G401 (cell line): Measurements from ENCODE around the gene CPA4. TPM values are rescaled to one million over a fixed set of nuclear protein-coding genes. Genes with fewer than 3 reads are reported as not detected.

Source experiments
- DNase-seq: peaks from one replicate; pipeline ENCODE4 v3.0.0-alpha.2; 2015; ENCODE audit warnings: low spot score
- in situ Hi-C: cut with HindIII; loops from 2 replicates; pipeline ENCODE4 v1.10.0; 2016; ENCODE audit warnings: low sequenced_read_pairs, mixed read lengths
- total RNA-seq: library from RNA; depleted of rRNA; stranded (reverse); fragments of >200 nt; shearing (Covaris generic); gene quantifications from 2 replicates; pipeline ENCODE4 v1.2.3, GENCODE V29; 2014

The CPA4 gene
- total RNA-seq, 1 experiment from 2014 or later: not detected

DNA sequence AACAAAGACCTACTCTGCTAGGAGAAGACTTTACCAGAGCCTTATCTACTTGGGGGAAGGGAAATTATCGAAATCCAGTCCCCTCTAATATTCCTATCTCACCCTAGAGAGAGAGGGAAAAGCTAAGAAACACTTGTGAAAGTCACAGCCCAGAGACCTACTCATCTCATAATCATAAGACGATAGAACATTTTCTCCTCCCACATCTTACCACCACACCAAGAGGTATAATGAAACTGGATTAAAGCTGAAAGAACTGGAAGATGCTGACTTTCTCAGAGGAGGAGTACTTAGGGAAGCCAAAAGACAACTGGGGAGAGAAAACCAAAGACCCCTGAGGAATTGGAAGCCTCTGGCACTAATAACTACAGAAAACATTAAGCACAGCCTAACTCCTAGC lies 40.9 kb downstream of the CPA4 start:
- no peak for DNase-seq
- in situ Hi-C loops: no loop called here

DNA sequence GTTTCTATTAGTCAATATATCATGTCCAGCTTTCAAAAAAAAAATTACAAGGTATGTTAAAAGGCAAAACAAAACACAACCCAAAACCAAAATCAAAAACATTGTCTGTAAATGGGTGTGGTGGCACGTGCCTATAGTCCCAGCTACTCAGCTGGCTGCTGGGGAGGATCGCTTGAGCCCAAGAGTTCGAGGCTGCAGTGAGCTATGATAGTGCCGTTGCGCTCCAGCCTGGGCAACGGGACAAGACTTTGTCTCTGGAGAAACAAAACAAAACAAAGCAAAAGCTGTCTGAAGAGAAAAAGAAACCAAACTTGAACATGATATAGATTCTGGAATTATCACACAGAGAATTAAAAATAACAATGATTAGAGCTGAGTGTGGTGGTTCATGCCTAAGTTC lies 41.3 kb downstream of the CPA4 start:
- in situ Hi-C loops: no loop called here
- DNase-seq: no peak

DNA sequence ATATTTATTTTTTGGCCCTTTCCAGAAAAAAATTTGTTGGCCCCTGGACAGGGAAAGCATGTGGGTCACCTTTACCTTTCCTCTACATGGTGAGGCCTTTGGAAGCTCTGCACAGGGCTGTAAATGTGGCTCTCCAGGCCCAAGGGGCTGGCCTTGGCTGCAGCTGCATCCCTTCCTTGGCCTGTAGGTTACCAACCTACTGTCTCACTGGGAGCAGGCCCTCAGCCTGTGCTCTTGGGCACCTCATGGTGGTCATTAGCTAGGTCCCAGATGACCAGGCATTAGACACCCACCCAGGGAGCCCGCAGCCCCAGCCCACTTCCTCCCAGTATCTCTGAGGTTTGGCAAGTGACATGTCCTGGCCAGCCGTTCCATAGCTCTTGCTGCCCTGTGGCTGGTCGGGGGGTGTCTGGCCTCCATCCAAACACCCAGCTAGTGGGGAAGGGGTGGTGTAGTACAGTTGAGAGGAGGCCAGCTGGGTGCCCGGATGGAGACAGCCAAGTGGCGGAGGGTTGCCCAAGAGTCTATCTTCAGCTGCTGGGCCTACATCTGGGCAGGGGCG lies 44.5 kb downstream of the CPA4 start:
- no peak for DNase-seq
- in situ Hi-C loops: no loop called here

DNA sequence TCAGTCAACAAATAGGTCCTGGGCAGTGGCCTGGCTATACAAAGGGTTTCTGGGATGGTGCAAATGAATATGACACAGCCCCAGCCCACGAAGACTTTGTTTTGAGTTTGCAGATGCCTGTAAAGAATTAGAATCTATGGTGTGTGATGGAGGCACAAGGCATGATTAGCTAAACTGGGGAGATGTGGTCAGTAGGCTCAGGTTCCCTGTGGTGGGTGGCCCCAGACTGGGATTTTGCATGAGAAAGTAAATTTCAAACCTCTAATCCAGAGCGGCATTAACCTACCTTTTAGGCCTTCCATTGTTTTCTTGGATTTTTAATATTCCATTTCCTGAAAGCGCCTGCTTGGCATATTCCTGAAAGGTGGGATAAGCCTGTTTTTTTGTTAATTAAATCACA lies 45.3 kb downstream of the CPA4 start:
- in situ Hi-C loops: no loop called here
- DNase-seq: no peak

DNA sequence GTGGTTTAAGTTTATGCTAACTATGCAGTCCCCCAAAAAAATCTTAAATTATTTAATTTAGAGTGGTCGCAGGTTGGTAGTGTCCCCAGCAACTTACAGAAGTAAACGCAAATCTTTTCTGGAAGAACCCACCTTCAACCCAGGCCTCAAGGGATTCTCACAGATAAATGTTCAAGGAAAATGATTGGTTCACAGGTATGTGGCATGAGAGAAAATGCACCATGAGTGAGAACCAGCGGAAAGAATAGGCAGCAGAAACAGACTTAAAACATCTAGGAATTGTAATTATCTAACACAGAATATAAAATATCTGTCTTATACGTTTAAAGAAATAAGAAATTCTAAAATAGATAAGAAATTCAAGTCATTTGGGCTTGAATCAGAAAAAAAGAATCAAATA lies 48.9 kb downstream of the CPA4 start:
- in situ Hi-C loops: no loop called here
- DNase-seq: no peak

DNA sequence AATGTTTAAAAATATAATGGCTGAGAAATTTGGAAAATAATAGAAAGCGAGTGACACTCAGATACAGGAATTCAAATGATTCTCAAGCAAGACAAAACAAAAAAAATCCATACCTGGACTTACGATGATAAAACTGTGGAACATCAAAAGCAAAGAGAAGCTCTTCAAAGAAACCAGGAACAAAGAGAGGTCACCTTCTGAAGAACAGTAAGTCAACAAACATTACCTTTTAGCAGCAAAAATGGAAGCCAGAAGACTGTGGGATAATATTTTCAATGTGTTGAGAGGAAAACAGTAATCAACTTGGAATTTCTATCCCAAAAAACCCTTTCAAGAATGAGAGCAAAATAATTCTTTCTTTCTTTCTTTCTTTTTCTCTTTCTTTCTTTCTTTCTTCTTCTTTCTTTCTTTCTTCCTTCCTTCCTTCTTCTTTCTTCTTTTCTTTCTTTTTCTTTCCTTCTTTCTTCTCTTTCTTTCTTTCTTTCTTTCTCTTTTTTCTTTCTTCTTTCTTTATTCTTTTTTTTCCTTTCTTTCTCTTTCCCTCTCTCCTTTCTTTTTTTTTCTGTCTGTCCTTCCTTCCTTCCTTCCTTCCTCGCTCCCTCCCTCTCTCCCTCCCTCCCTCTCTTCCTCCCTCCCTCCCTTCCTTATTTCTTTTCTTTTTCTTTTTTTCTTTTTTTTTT lies 49.9 kb downstream of the CPA4 start:
- DNase-seq: no peak
- in situ Hi-C loops: no loop called here

DNA sequence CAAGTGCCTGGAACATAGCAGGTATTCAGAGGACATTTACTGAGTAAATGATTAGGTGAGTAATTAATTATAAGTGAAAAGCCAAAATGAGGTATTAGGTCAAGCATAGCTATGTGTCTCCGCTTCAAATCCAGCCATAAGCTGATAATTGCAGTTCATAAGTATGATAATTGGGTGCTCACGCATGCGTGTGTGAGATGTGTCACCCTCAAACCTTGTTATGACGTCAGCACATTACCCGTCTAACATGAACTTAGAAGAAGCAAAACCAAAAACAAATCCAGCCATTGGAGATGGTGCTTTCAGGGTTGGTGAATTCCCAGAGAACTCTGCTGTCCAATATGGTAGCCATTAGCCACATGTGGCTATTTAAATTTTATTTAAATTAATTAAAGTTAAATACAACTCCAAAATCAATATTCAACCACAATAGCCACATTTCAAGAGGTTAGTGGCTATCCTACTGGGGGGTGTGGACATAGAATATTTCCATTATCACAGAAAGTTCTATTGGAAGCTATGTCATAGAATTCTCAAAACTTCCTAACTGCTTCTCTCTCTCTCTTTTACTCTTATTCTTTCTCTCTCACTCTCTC lies 51.4 kb downstream of the CPA4 start, which contains the start of gene CPA5:
Gene CPA5 (plus strand): TSS at position 546 of the 596 bp plus-strand sequence. CDS start 1,670 bp downstream, outside the sequence.
- DNase-seq: no peak
- in situ Hi-C loops: no loop called here

DNA sequence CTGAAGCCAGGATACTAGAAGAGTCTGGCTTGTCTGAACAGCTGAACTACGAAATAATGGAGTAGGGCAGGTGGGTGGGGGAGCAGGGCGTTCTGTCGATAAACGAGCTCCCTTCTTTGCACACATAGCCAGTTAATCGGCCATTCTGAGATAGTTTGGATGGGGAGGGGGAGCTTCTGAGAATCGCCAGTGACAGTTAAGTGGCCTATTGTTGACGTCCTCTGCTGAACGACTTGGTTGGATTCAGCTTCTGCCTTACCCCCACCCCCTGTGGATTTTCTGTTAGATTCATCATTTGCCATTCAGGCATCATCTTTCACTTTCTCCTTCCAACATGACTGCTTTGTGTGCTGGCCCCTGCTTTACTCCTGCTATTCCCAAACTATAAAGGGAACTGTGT lies 52.2 kb downstream of the CPA4 start:
- DNase-seq: no peak

DNA sequence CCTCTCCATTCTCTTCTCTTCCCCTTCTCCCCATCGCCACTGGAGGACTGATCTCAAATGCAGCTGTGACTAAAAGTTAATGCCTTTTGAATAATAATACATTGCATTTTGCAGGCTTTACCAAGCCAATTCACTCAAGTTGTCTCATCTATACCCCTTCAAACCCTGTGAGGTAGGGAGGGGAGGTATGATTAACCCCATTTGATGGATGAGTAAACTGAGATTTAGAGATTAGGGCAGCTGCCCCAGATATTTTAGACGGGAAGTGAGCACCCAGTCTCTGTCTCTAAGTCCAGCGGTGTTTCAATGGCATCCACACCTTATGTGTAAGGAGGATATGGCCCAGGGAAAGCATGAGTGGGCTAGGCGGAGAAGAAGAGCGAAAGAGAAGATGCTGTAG lies 52.8 kb downstream of the CPA4 start:
- DNase-seq: no peak
- in situ Hi-C loops: no loop called here

More for the DNA sequence above, 52.2 kb downstream of the CPA4 start:
- in situ Hi-C loops: no loop called here

DNA sequence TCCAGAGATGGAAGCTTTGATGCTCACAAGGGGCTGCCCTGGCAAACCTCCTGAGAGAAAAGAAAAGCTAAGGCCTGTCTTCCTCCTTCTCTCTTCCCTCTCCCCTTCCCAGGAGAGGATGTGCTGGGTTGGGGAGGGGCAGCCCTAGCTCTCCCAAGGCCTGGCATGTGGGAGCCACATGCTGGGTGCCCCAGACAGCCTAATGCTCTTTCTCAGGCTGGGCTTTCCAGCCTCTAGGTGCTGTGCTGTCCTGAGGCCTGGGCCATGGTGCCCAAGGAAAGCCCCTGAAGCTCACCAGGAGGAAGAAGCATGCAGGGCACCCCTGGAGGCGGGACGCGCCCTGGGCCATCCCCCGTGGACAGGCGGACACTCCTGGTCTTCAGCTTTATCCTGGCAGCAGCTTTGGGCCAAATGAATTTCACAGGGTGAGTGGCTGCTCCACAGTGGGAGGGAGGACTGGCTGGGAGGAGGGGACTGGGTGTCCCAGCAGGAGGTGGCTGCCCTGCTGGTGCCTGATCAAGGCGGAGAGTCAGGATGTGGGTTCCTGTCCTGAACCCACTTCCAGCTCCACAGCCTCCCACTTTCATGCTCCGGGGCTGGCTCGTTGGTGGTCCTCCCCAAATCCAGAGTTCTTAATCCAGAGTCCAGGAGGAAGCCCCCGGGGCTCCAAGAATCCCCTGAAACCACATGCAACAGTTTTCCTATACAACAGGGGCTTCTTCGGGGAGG lies 53.4 kb downstream of the CPA4 start:
- in situ Hi-C loops: no loop called here
- DNase-seq: no peak

DNA sequence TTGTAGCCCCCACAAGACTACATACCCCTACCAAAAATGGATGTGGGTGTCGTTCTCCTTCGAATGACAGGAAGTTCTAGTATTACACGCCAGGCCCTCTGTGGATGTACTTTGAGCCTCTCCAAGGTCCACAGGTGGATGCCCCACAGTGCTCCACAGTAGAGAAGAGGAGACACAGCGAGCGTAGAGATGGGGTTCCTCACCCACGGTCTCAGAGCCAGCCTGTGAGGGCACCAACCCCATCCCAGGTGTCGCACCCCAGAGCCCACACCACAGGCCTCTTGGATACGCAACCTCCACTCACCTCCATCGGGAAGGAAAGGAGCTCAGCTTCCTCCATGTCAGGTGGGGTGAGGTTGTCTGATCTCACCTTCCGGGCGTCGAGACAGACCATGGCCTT lies 54.0 kb downstream of the CPA4 start:
- no peak for DNase-seq
- in situ Hi-C loops: no loop called here

DNA sequence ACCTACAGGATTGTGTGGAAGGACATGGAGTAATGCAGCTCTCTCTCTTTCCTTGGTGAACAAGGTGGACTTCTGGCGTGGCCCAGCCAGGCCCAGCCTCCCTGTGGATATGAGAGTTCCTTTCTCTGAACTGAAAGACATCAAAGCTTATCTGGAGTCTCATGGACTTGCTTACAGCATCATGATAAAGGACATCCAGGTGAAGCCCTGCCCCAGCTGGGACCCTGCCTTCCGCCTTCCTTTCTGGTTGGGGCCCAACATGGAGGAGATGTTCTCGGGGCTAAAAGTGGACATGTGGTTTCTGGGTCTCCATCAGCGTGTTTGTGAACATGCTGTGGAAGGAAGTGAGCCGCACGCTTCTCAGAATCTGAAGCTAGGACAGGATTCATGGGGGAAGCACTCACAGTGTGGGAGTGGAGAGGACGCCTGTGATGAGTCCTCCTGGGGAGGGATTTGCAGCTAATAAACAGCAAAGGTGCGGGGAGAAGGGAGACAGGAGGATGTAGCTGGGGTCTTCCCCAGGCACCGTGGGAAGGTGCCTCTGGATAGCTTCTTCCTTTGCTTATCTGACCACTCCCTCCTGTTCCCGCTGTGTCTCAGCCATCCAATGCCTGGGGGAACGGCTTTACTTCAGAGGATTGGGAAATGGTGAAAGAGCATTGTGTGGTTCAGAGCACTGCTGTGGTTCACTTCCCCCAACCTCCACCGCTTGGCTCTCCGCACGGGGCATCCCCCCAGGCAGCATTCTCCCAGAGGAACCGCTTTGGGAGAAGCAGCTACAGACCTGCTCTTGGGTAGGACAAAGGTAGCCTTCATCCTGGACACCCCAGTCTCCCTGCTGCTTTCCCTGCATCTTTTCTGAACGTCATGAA lies 57.2 kb downstream of the CPA4 start:
- in situ Hi-C loops: no loop called here
- no peak for DNase-seq

DNA sequence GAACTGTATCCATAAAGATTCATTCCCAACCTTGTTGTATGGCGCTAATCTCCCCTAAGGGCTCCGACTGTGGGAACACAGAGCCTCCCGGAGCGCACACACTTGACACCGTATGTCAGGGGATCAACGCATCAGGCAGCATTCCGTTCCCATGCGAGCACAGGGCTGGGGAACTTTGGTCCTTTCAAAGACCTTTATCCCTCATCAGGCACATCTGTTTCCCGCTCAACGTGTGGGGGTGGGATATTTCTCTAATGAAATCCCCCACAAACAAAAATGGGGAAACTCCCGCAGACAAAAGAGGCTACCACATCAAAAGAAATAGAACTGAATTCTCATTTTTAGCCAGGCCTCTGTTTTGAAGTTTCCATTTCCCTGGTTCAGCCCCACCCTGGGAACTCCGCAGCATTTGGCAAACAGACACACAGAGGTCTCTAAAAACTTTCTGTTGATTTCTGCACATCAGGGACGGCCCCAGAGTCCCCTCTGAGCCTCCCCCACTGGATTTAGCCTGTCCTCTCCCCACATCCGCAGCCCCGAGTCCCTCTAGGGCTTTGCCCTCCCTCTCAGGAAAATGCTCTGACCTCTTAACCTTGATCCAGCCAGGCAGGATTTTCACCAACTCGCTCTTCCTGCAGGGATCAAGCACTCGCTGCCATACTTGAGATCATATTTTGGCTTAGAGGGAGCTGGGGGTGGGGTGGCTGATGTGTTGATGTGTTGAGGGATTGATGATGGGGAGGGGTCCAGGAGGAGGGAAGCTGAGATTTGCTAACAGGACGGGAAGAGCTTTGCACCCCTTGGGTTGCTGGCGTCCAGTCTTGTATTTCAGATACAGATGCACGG lies 58.2 kb downstream of the CPA4 start:
- DNase-seq: no peak
- in situ Hi-C loops: no loop called here

DNA sequence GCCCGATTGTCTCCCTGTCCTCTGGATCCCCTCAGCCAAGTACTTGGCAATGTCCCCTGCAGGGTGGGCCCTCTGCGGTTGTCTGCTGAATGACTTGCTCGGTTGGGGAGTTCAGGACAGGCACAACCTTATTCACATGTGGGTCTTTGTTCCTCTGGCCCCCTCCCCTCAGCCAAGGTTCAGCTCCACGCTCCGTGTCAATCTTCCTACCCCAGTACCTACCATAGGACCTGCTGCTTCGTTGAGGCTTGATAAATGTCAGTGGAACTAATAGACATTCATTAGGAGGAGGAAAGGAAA lies 58.8 kb downstream of the CPA4 start:
- in situ Hi-C loops: no loop called here
- DNase-seq: no peak

DNA sequence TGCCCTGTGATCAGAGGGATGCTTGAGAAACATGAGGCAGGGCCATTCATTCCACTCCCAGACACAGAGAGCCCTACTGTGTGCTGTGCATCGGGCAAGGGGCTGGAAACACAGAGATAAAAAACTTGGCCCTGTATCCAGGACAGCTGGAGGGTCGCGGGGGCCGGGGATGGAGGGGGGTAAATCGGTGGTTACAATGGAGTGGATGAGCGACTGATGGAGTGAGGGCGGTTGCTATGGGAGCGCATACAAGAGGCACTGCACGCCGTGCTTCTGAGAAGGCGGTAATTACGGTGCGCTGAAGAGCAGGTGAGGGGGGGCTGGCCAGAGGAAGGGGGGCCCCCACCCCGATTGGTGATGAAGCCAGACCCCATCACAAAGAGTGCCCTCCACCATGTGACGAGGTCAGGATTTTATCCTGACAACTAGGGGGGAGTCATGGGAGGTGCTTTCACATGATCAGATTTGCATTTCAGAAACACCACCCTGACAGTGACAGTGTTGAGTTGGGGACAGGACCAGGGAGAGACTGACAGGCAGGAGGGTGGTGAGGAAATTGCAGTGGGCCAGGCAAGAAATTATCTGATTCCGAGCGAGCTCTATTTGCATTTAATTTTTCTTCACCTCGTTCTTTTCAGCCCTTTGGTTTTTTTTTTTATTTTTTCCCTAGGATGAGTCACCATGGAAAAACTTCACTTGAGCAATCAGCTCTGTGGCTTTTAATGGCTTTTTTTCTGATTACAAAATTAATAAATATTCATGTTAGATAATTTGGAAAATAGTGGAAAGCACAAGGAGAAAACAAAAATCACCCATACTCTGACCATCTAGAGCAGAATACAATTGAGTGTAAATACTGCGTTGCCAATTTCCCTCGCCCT lies 59.5 kb downstream of the CPA4 start:
- DNase-seq: no peak
- in situ Hi-C loops: no loop called here

DNA sequence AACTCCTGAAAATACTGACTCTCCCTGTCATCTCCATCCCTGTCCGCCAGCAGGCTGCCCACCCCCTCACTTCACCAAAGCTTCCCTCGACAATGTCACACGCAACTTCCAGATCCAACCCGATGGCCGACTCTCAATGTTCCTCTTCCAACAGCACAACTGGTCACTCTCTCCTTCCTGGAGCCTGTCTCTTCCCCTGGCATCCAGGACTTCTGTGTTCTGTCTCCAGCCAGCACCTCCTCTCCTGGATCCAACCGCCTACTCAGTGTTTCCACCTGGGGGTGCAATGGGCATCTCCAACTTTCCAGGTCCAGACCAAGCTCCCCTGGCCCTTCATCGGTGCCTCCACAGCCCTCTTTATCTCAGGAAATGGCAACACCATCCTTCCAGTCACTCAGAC lies 60.2 kb downstream of the CPA4 start:
- no peak for DNase-seq
- in situ Hi-C loops: no loop called here

DNA sequence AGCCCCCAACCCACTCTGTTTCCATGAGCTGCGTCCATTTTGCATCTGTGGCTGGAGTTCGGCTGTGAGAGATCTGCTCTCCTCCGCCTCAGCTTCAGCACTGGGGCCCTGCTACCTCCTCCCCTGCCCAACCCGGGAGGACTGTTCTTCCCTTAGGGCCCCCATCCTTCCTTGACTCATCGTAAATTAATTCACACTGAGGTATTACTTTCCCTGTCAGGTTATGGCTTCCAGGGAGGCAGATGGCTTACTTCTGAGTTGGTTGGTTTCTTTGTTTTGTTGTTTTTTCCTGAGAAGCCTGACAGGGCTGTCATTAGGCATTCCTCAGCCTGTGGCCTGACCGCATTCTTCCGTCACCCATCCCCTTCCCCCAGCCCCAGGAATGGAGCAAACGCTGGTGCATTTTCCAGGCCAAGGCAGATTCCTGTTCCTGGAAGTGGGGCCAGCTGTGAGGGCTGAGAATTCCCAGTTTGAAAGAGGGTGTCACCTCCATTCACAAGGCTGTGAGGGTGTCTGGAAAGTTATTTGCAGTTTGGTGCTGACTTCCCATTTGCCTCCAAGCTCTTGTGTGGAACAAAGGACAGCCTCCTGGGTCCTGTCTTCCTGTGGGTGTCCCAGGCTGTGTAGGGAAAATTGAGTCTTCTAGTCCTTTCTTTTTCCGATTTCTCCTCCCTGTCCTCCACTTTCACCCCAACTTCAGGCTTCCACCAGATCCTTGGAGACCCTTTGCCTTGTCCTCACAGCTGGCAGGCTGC lies 63.3 kb downstream of the CPA4 start:
- no peak for DNase-seq
- in situ Hi-C loops: no loop called here
